AG04450 (cell line): ENCODE data around the gene VAT1L. TPM values are rescaled to one million over a fixed set of nuclear protein-coding genes. Genes with fewer than 3 reads are reported as not detected.

Experiments used
- CTCF ChIA-PET: fragments of 300-600, 350-600 bp; formaldehyde crosslinking; extraction: SDS; loops from one replicate; lab custom pipeline; 2022; ENCODE audit warnings: antibody characterized with exemption, inconsistent platforms; lab: Charles Lee
- POLR2A ChIA-PET: fragments of 350-600 bp; formaldehyde crosslinking; extraction: SDS; loops from one replicate; lab custom pipeline; 2021; ENCODE audit warnings: antibody characterized with exemption, inconsistent platforms; lab: Yijun Ruan, JAX
- DNase-seq: peaks from one replicate; pipeline ENCODE4 v3.0.0-alpha.2; 2011; ENCODE audit warnings: low read depth, low spot score
- H3K27ac ChIP-seq: one replicate; pipeline ENCODE4 v1.5.1; 2012; ENCODE audit warnings: low read depth, low read length, control low read depth
- H3K27me3 ChIP-seq: one replicate; pipeline ENCODE4 v1.6.0; 2012; ENCODE audit warnings: low read length; ENCODE audit not compliant: control insufficient read depth, insufficient read depth
- H3K4me3 ChIP-seq: 2 replicates; pipeline ENCODE4 v1.5.1; 2011; ENCODE audit warnings: mild to moderate bottlenecking, low read depth, low read length, control low read depth
- H3K9me3 ChIP-seq: 2 replicates; pipeline ENCODE4 v1.5.1; 2012; ENCODE audit warnings: low read length; ENCODE audit not compliant: control insufficient read depth, insufficient read depth
- CTCF ChIP-seq: IDR thresholded peaks from 2 replicates; pipeline ENCODE4 v1.5.1; 2011; ENCODE audit warnings: low read depth, low read length, control low read depth, inconsistent platforms
- polyA plus RNA-seq: library from polyadenylated mRNA; depleted of rRNA; stranded (reverse); fragments of >200 nt; gene quantifications from 2 replicates; pipeline ENCODE4 v1.2.3, GENCODE V29; 2011

VAT1L gene
- polyA plus RNA-seq, 1 experiment: 128 TPM

- no peaks in the 10 kb centered on the region for H3K9me3 ChIP-seq
- H3K27me3 ChIP-seq: no peaks in the 10 kb centered on the region
- DNase-seq: peak; percentile 79
- CTCF ChIA-PET: interaction anchor here (0.6 to 4.8 kb wide), 64 partner anchors 10 to 768 kb away, joined by 3 to 92 read pairs (median 4); partner anchors contain the start of gene NUDT7
- no peak overlapping the region for H3K27ac ChIP-seq
- peak; percentile 93 for TF ChIP-seq CTCF
- POLR2A ChIA-PET: interaction anchor here (1.0 kb wide), 1 partner anchor 281 kb away, joined by 3 read pairs; the partner anchor contains the start of gene NUDT7
- H3K4me3 ChIP-seq: no peak overlapping the region
Measured at GRCh38 chr16:78002915-78003538, 214.7 kb downstream of the VAT1L start.

- POLR2A ChIA-PET: no interaction called here
- Histone ChIP-seq H3K27ac (no peak overlapping the region), H3K27me3 (no peaks in the 10 kb centered on the region), H3K4me3 (no peak overlapping the region), H3K9me3 (no peaks in the 10 kb centered on the region)
- CTCF ChIA-PET: interaction anchor here (0.6 to 4.8 kb wide), 12 partner anchors 11 to 609 kb away, joined by 3 to 92 read pairs (median 14); no protein-coding TSS in a partner anchor
- DNase-seq: no peak
- TF ChIP-seq CTCF: no peak
Measured at GRCh38 chr16:78004517-78004916, 216.2 kb downstream of the VAT1L start.

DNA sequence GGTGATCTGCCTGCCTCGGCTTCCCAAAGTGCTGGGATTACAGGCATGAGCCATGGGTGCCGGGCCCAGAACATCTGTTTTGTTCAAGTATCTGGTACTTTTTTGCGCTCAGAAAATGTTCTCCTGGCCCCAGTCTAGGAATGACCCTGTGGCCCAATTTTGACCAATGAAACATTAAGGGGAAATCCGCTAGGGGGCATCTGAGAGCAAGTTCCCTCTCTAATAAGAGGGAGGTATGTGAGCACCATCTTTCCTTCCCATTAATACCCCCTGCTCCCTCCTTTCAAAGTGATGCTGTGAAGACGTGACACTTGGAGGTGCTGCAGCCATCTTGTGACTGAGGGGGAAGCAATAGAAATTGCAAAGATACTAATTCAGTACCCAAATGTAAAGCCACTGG, 217.5 kb downstream of the VAT1L start:
- Histone ChIP-seq H3K27ac (no peak overlapping the region), H3K9me3 (no peaks in the 10 kb centered on the region), H3K4me3 (no peak overlapping the region), H3K27me3 (no peaks in the 10 kb centered on the region)
- ChIA-PET POLR2A (no interaction called here), CTCF (no interaction called here)
- peak; percentile 26; the same call in 1 of the 2 replicates for TF ChIP-seq CTCF
- DNase-seq: no peak

- Histone ChIP-seq H3K9me3 (no peaks in the 10 kb centered on the region), H3K4me3 (no peak overlapping the region), H3K27ac (no peak overlapping the region), H3K27me3 (no peaks in the 10 kb centered on the region)
- TF ChIP-seq CTCF: no peak
- POLR2A ChIA-PET: no interaction called here
- no peak for DNase-seq
- CTCF ChIA-PET: no interaction called here
Measured at GRCh38 chr16:78007121-78007520, 218.8 kb downstream of the VAT1L start.

GRCh38 chr16:78022347-78023060, 234.1 kb downstream of the VAT1L start, which contains the start of gene CLEC3A:
TSS of gene CLEC3A (plus strand) at chr16:78022548. CDS start at chr16:78022627, 79 bp downstream.
- no peak within 1 kb of the TSS for H3K27ac ChIP-seq
- TF ChIP-seq CTCF: no peak
- no peak within 1 kb of the TSS for H3K4me3 ChIP-seq
- DNase-seq: no peak
- CTCF ChIA-PET: no interaction called here
- POLR2A ChIA-PET: no interaction called here
- H3K27me3 ChIP-seq: no peaks in the 10 kb centered on the region
- H3K9me3 ChIP-seq: no peaks in the 10 kb centered on the region
